Measurements from ENCODE around the gene TOX2.
A peak's percentile ranks its signal among the peaks of the same experiment; 100 is the strongest.

The TOX2 gene

GRCh38 chr20:43957392-43957791, 42.7 kb downstream of the TOX2 start:
- DNase-seq (no peak), ATAC-seq (no peak)

- ATAC-seq (no peak), DNase-seq (no peak)
Measured at GRCh38 chr20:43958626-43959025, 44.0 kb downstream of the TOX2 start.

- ATAC-seq (no peak), DNase-seq (no peak)
Measured at GRCh38 chr20:43959079-43959919, 44.6 kb downstream of the TOX2 start.

DNA sequence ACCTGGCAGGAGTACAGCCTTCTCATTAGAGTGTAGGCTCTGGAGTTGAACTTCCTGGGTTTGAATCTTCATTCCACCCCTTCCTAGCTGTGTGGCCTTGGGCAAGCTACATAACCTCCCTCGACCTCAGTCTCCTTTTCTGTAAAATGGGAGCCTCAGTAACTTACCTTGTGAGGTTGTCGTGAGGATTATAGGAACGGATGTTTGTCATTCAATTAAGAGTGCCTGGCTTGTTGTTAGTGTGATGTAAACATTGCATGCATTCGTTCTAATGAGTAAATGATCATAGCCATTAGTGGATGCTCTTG, 45.2 kb downstream of the TOX2 start:
- no peak for ATAC-seq

GRCh38 chr20:43960231-43960630, 45.6 kb downstream of the TOX2 start:
- no peak for DNase-seq
- no peak for ATAC-seq

More for the DNA sequence above, 45.2 kb downstream of the TOX2 start:
- no peak for DNase-seq

DNA sequence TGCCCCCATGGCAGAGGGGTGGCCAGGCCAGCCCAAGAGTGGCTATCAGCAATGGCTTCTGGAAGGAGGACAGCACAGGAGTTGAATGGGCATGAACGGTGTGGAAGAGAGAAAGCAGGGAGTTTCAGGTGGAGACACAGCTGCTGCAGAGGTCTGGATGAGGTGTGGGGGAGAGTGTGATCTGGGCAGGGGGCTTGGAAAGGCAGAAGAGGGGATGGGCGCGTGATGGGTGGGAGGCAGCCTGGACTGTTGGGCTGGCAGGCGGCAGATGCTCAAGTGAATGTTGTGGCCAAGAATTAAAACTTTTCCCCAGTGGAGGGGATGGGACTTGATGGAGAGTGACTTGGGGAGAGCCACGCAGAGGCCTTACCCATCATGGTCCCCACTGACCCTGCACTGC, 46.5 kb downstream of the TOX2 start:
- no peak for ATAC-seq
- no peak for DNase-seq

GRCh38 chr20:43961541-43962471, 47.2 kb downstream of the TOX2 start:
- ATAC-seq, result no peak
- DNase-seq, result no peak

DNA sequence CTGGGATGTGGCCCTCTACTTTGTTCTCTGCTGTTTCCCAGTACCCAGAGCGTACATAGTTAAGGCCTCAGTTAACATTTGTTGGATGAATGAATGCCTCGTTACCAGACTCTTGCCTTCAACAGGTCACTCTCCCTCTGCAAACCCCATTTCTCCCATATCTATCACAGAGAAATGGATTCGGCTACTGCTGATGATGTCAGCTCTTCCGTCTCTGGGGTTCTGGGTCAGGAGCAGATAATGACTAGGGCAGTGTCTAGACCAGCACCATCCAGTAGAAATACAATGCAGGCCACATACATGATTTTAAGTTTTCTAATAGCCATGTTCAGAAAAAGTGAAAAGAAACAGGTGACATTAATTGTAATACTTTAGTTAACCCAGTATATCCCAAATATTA, 47.9 kb downstream of the TOX2 start:
- no peak for DNase-seq
- no peak for ATAC-seq

DNA sequence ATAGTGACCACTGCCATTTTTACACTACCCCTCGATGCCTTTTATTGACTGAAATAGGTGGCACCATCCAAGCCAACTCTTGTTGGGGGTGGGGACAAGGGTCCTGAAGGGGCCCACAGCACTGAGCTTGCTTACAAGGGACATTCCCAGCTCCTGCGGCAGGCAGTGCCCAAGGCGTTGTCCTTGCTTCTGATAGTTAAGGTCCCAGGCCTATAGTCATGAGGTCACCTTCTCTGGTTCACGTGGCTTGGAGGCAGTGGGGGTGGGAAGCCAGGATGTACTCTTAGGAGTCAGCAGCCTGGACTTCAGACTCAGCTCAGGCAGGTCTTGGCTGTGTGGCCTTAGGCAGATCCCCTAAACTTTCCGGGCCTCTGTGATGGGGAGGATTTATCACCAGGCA, 48.6 kb downstream of the TOX2 start:
- DNase-seq (no peak), ATAC-seq (no peak)

DNA sequence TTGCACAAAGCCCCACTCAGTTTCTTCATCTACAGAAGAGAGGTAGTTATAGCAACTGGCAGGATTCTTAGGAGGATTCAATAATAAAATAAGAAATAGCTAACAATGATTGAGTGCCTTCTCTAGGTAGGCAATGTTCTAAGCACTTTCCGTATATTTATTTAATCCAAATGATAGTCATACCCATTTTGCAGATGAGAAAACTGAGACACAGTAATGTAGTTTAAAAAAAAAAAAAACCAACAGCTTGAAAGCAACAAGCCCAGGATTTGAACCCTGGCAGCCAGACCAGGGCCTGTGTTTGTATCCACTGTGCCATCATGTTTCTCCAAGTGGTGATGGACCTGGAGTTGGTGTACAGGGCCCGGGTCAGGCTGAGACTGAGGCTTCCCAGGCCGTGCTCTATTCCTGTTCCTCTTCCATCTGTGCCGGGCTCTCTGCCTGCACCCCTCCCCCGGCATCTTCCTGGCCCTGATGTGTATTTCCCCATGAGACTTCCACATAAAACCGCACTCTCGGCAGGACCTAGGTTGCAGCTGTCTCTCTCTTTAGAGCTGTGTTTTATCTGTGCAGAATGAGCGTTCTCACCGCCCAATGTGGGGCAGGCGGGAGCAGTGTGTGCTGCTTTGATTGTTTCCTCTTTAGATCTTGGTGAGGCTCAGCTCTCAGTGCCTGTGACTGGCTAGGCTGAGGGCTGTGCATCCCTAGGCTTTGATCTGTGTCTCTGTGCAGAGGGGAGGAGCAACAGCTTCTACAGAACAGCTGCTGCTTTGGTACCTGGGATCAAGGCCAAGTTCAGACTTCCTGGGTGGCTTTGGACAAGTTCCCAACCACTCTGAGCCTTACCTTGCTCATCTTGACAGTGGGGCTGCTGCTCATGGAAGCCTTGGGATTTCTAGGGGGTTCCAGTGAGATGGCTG, 49.5 kb downstream of the TOX2 start:
- ATAC-seq, result peak; percentile 50
- no peak for DNase-seq

- ATAC-seq (no peak), DNase-seq (no peak)
Measured at GRCh38 chr20:43968341-43969000, 53.8 kb downstream of the TOX2 start.

DNA sequence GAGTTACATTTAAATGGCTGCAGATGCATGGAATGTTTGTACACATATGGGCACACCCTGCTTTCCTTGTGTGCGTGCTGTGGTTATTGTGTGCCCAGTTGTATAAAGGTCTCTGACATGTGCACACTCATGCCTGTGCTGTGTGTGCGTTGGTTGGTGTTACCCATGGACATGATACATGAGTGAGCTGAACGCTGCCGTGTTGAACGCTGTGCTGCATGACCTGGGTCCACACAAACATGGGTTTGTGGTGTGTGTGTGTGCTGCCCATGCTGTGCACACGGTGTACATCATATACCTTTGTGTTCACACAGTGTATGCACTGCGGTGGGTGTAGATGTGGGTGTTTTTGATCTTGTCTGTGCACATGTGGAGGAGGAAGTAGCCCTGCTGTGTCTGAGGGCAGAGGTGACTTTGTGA, 54.4 kb downstream of the TOX2 start:
- DNase-seq, result no peak
- ATAC-seq, result no peak

- DNase-seq (no peak), ATAC-seq (no peak)
Measured at GRCh38 chr20:43969501-43970182, 55.0 kb downstream of the TOX2 start.

- DNase-seq (no peak), ATAC-seq (no peak)
Measured at GRCh38 chr20:43971267-43971666, 56.6 kb downstream of the TOX2 start.

- no peak for DNase-seq
- no peak for ATAC-seq
Measured at GRCh38 chr20:43972051-43972450, 57.4 kb downstream of the TOX2 start.

- no peak for ATAC-seq
- no peak for DNase-seq
Measured at GRCh38 chr20:43972692-43973091, 58.0 kb downstream of the TOX2 start.

DNA sequence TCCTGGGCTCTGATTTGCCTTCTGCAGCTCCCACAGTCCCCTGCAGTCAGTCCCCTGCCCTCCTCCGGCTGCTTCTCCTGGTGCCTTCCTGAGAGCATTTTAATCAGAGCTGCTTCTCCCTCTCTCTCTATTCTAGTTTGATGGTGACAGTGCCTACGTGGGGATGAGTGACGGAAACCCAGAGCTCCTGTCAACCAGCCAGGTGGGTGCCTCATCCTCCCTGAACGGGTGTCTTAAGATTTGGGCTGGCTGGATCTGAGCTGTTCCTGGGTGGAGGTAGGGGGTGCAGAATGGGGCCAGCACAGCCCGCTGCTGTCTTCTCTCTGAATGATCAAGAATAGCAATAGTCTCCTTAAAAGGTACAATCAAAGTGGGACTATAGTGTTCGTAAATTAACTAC, 58.6 kb downstream of the TOX2 start:
- ATAC-seq (no peak), DNase-seq (no peak)

- DNase-seq, result no peak
Measured at GRCh38 chr20:43973671-43974450, 59.2 kb downstream of the TOX2 start.

GRCh38 chr20:43974695-43975094, 60.0 kb downstream of the TOX2 start:
- ATAC-seq, result no peak
- DNase-seq, result no peak

More at GRCh38 chr20:43973671-43974450, 59.2 kb downstream of the TOX2 start:
- no peak for ATAC-seq

DNA sequence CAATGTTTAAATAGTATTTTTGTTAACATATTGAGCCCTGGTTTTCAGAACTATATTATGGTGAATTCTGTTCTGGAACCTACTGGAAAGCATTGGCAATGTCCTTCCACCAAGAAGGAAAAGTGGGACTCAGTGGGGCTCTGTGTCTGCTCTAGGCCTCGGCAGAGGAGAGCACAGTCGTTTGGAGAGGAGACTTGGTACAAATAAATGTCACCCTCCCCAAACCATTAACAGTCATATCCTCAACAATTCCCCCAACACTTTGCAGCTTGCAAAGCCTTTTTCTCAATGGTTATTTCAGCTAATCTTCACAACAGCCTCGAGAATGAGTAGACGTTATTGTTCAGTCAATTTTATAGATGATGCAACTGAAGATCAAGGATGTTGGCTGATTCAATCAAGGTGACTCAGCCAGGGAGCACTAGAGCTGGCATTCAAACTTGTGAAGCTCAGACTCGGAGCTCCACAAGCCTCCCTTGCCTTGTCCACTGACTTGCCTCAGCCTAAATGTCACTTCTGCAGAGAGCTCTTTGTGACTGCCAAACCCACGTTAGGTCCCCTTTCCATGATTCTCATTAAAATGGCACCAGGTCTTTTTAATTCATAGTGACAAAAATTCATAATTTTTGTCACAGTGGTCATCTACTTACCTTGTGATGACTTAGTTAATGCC, 60.6 kb downstream of the TOX2 start:
- peak; percentile 81 for ATAC-seq

More for the DNA sequence above, 60.6 kb downstream of the TOX2 start:
- no peak for DNase-seq
